GM18526 (cell line): ENCODE results near the gene CELF1.

Experiments used
- POLR2A ChIP-seq: IDR thresholded peaks from 3 replicates; pipeline ENCODE4 v1.6.1; 2011; ENCODE audit not compliant: insufficient read length; ENCODE audit errors: extremely low read depth

Gene CELF1

DNA sequence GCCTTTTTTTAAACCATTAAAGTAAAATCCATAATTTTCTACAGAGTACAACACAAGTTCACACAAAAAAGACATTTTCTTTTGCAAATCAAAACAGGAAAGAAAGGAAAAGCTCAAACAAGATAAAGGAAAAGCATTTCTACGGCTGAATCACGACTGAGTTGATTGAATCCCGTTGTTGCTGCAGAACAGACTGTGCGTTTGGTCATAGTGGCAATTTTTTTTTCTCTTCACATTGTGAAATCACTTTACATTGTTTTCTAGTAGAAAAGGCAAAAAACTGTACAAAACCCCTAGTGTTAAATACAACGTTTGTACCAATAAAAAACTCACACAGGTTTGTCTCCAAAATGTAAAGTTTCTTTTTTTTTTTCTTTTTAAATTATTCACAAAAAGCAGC is 86.7 kb downstream of the CELF1 start:
- TF ChIP-seq POLR2A: no peak

DNA sequence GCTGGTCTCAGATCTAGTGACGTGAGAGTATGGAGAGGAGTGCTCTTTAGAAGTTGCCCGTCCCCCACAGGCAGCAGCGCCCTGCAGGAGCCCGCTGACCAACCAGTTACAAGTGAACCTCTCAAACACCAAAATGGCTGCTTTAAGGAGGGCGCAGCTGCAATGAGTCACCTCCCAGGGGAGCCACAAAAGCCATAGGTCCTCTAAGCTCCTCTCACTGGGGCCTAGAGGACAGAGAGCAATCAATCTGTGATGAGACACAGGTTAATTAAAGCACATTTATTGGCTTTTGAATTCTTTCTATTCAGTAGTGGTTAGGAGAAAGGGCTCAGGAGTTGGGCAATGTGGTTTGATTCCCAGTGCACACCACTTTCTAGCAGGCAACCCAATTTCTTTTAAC is 88.4 kb downstream of the CELF1 start:
- TF ChIP-seq POLR2A: no peak

DNA sequence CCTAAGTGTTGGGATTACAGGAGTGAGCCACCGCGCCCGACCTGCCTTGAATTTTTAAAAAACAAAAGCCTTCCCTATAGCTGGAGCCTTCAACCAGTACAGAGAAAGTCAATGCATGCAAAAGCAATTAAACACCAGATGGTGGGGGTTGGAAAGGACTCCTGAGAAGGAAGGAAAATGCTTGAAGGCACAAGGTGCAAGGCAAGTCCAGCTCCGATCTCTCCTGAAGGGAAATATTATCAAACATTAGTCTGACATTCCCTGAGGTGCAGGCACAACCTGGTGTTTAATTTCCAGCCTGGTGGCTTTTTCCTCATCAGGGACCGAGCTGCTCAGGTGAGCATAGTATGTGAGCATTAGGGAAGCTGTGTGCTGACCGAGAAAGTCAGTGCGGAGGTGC is 91.1 kb downstream of the CELF1 start:
- no peak for TF ChIP-seq POLR2A

GRCh38 chr11:47460571-47461235 is 92.2 kb downstream of the CELF1 start:
- TF ChIP-seq POLR2A: no peak

DNA sequence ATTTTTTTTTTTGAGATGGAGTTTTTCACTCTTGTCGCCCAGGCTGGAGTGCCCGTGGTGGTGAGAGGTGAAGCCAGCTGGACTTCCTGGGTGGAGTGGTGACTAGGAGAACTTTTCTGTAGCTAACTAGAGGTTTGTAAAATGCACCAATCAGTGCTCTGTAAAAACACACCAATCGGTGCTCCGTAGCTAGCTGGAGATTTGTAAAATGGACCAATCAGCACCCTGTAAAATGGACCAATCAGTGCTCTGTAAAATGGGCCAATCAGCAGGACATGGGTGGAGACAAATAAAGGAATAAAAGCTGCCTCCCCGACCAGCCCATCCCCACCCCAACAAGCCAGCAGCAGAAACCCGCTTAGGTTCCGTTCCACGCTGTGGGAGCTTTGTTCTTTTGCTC is 99.6 kb downstream of the CELF1 start:
- TF ChIP-seq POLR2A: no peak

- TF ChIP-seq POLR2A: no peak
These were observed 100.9 kb downstream of the CELF1 start for GRCh38 chr11:47451990-47452389.

- TF ChIP-seq POLR2A: no peak
These were observed 101.5 kb downstream of the CELF1 start for GRCh38 chr11:47451436-47451835.

DNA sequence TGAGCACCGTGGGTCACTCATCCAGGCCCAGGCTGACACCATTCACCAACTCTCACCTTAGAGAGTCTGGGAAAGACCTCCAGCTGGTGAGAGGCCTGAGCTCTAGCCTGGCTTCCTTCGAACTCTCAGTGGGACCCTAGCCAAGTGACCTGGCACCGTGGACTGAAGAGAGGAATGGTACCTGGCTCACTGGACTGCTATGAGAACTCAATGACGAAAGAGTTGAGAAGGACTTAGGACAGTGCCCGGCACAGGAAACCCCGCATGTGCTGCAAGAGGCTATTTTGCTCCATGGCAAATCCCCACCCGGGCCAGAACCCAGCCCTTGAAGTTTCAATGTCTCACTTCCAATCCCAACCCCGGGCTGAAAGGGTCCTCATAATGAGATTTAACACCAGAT is 103.4 kb downstream of the CELF1 start:
- TF ChIP-seq POLR2A: no peak

GRCh38 chr11:47448566-47449427 is 104.1 kb downstream of the CELF1 start, which contains the start of gene RAPSN:
Gene RAPSN, minus strand, starts transcription at chr11:47449136. Its CDS starts 172 bp downstream, at chr11:47448964.
- TF ChIP-seq POLR2A: no peak

- TF ChIP-seq POLR2A: no peak
These were observed 105.0 kb downstream of the CELF1 start for GRCh38 chr11:47447906-47448305.

GRCh38 chr11:47446833-47447232 is 106.1 kb downstream of the CELF1 start:
- TF ChIP-seq POLR2A: no peak

- TF ChIP-seq POLR2A: no peak
These were observed 107.1 kb downstream of the CELF1 start for GRCh38 chr11:47445840-47446239.

GRCh38 chr11:47443817-47444216 is 109.1 kb downstream of the CELF1 start:
- no peak for TF ChIP-seq POLR2A

DNA sequence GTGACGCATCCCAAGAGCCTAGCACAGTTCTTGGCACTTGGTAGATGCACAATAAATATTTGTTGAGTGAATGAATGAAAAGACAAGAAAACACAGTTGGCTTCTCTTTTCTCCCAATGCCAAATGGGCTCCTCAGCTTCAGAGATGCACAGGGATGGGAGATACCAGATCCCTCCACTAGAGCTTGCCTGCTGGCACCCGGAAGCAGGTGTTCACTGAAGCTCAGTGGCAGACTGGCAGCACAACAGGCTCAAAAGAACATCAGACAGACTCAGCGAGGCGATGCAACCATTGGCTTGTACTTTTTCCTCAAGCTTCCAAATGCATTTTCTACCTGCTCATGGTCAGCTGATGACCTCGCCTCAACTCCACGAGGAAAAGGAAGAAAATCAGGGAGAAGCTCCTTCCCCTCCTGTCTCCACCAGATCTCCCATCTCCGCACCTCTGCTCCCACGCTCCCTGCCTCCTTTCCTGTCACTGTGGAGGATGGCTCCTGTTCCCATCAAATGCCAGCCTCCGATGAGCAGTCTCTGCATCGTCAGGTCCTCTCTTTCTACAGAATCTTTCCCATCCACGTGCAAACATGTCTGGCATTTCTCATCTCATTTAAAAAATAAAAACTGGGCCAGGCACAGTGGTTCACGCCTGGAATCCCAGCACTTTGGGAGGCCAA is 109.8 kb downstream of the CELF1 start:
- no peak for TF ChIP-seq POLR2A

- no peak for TF ChIP-seq POLR2A
These were observed 110.4 kb downstream of the CELF1 start for GRCh38 chr11:47442514-47442913.

- no peak for TF ChIP-seq POLR2A
These were observed 111.5 kb downstream of the CELF1 start for GRCh38 chr11:47441421-47441820.

DNA sequence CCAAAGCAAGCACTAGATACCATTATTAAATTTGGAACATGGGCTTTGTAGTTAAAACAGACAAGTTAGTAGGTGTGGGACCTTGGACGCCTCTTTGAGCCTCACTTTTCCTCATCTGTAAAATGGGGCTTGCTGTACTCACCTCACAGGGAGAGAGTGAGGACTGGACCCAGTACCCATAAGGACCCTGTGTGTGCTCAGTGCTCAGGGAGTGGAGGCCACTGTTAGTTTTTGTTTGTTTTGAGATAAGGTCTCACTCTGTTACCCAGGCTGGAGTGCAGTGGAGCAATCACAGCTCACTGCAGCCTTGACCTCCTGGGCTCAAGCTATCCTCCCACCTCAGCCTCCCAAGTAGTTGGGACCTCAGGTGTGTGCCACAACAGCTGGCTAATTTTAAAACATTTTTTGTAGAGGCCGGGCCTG is 112.9 kb downstream of the CELF1 start:
- no peak for TF ChIP-seq POLR2A

- TF ChIP-seq POLR2A: no peak
These were observed 114.2 kb downstream of the CELF1 start for GRCh38 chr11:47438721-47439120.
